ENCODE results near the gene TTR. TPM values are rescaled to one million over a fixed set of nuclear protein-coding genes. Genes with fewer than 3 reads are reported as not detected.

Gene TTR
- total and polyA plus RNA-seq, 2 donors (not counting 1 experiment from before 2014, with no cell fraction given): not detected

GRCh38 chr18:31578126-31578525 lies 13.6 kb upstream of the TTR start:
- H3K9ac ChIP-seq (ENCODE audit: insufficient read depth, low read length): no peak overlapping the region
- no peak overlapping the region for H3K4me2 ChIP-seq (ENCODE audit: extremely low read depth, insufficient read depth, low read length)
- no peak overlapping the region for H2AFZ ChIP-seq (ENCODE audit: low read length)
- H3K27ac ChIP-seq (ENCODE audit: insufficient read depth, low read length): no peak overlapping the region
- no peaks in the 10 kb centered on the region for H3K4me1 ChIP-seq (ENCODE audit: control insufficient read depth, extremely low read depth, insufficient read depth, low read length)
- H3K79me2 ChIP-seq (ENCODE audit: control insufficient read depth, insufficient read depth, low read length): no peaks in the 10 kb centered on the region
- no peak for TF ChIP-seq CTCF (conservative IDR thresholded peaks at IDR 0.05 in 1 of 2, IDR thresholded peaks at IDR 0.05 in 1 of 2; ENCODE audit: low read depth in 1 of 2, low read length in 2 of 2)
- no peak for TF ChIP-seq EZH2 (IDR thresholded peaks at IDR 0.05; ENCODE audit: low read length, missing control alignments)
- DNase-seq (ENCODE audit: low read depth in 2 of 2): no peak
- H3K9me3 ChIP-seq (ENCODE audit: control insufficient read depth, insufficient read depth, low read depth, low read length): no peaks in the 10 kb centered on the region
- no peaks in the 10 kb centered on the region for H3K36me3 ChIP-seq (ENCODE audit: control insufficient read depth, insufficient read depth, low read length)
- no peaks in the 10 kb centered on the region for H3K27me3 ChIP-seq (ENCODE audit: control insufficient read depth, insufficient read depth, low read length)
- no peak overlapping the region for H3K4me3 ChIP-seq (replicated peaks in 1 of 4; ENCODE audit: control extremely low read depth in 1 of 4, insufficient read depth in 1 of 4, low read depth in 3 of 4, low read length in 4 of 4)
- H4K20me1 ChIP-seq (ENCODE audit: control insufficient read depth, extremely low read depth, insufficient read depth, low read length): no peaks in the 10 kb centered on the region

GRCh38 chr18:31579375-31579774 lies 12.3 kb upstream of the TTR start:
- H3K4me2 ChIP-seq (ENCODE audit: extremely low read depth, insufficient read depth, low read length): no peak overlapping the region
- no peak for TF ChIP-seq EZH2 (IDR thresholded peaks at IDR 0.05; ENCODE audit: low read length, missing control alignments)
- no peak for TF ChIP-seq CTCF (conservative IDR thresholded peaks at IDR 0.05 in 1 of 2, IDR thresholded peaks at IDR 0.05 in 1 of 2; ENCODE audit: low read depth in 1 of 2, low read length in 2 of 2)

GRCh38 chr18:31581498-31582197 lies 10.0 kb upstream of the TTR start:
- no peaks in the 10 kb centered on the region for H3K36me3 ChIP-seq (ENCODE audit: control insufficient read depth, insufficient read depth, low read length)
- peak; percentile 4 to 85 for DNase-seq (ENCODE audit: low read depth in 2 of 2)
- no peak overlapping the region for H3K9ac ChIP-seq (ENCODE audit: insufficient read depth, low read length)
- H3K4me1 ChIP-seq (ENCODE audit: control insufficient read depth, extremely low read depth, insufficient read depth, low read length): no peaks in the 10 kb centered on the region
- H3K79me2 ChIP-seq (ENCODE audit: control insufficient read depth, insufficient read depth, low read length): no peaks in the 10 kb centered on the region
- H2AFZ ChIP-seq (ENCODE audit: low read length): no peak overlapping the region
- H3K27me3 ChIP-seq (ENCODE audit: control insufficient read depth, insufficient read depth, low read length): no peaks in the 10 kb centered on the region
- no peak overlapping the region for H3K4me3 ChIP-seq (replicated peaks in 1 of 4; ENCODE audit: control extremely low read depth in 1 of 4, insufficient read depth in 1 of 4, low read depth in 3 of 4, low read length in 4 of 4)
- H4K20me1 ChIP-seq (ENCODE audit: control insufficient read depth, extremely low read depth, insufficient read depth, low read length): no peaks in the 10 kb centered on the region
- TF ChIP-seq EZH2 (IDR thresholded peaks at IDR 0.05; ENCODE audit: low read length, missing control alignments) (no peak), CTCF (conservative IDR thresholded peaks at IDR 0.05 in 1 of 2, IDR thresholded peaks at IDR 0.05 in 1 of 2; ENCODE audit: low read depth in 1 of 2, low read length in 2 of 2) (no peak)
- H3K27ac ChIP-seq (ENCODE audit: insufficient read depth, low read length): no peak overlapping the region
- H3K9me3 ChIP-seq (ENCODE audit: control insufficient read depth, insufficient read depth, low read depth, low read length): no peaks in the 10 kb centered on the region
- H3K4me2 ChIP-seq (ENCODE audit: extremely low read depth, insufficient read depth, low read length): no peak overlapping the region

More at GRCh38 chr18:31579375-31579774, 12.3 kb upstream of the TTR start:
- no peak for DNase-seq (ENCODE audit: low read depth in 2 of 2)
- H3K4me3 ChIP-seq (replicated peaks in 1 of 4; ENCODE audit: control extremely low read depth in 1 of 4, insufficient read depth in 1 of 4, low read depth in 3 of 4, low read length in 4 of 4): no peak overlapping the region
- no peak overlapping the region for H2AFZ ChIP-seq (ENCODE audit: low read length)
- no peaks in the 10 kb centered on the region for H4K20me1 ChIP-seq (ENCODE audit: control insufficient read depth, extremely low read depth, insufficient read depth, low read length)
- no peaks in the 10 kb centered on the region for H3K36me3 ChIP-seq (ENCODE audit: control insufficient read depth, insufficient read depth, low read length)
- no peaks in the 10 kb centered on the region for H3K27me3 ChIP-seq (ENCODE audit: control insufficient read depth, insufficient read depth, low read length)
- H3K9me3 ChIP-seq (ENCODE audit: control insufficient read depth, insufficient read depth, low read depth, low read length): no peaks in the 10 kb centered on the region
- no peak overlapping the region for H3K9ac ChIP-seq (ENCODE audit: insufficient read depth, low read length)
- H3K4me1 ChIP-seq (ENCODE audit: control insufficient read depth, extremely low read depth, insufficient read depth, low read length): no peaks in the 10 kb centered on the region
- no peaks in the 10 kb centered on the region for H3K79me2 ChIP-seq (ENCODE audit: control insufficient read depth, insufficient read depth, low read length)
- no peak overlapping the region for H3K27ac ChIP-seq (ENCODE audit: insufficient read depth, low read length)
